ENCODE measurements around the gene LUC7L. TPM values are rescaled to one million over a fixed set of nuclear protein-coding genes. Genes with fewer than 3 reads are reported as not detected.
"Not testable (repeated sequence)": the region's sequence is repeated elsewhere in the genome, so short reads cannot be mapped to it uniquely, and the experiment has no call there.

Gene LUC7L
- total RNA-seq, 1 donor from 2014 or later = 203 TPM

- H3K36me3 Mint-ChIP-seq = peaks cover 2% of the 10 kb centered on the region
- H3K27ac Mint-ChIP-seq = no peak overlapping the region
- TF ChIP-seq, protein P1, sequence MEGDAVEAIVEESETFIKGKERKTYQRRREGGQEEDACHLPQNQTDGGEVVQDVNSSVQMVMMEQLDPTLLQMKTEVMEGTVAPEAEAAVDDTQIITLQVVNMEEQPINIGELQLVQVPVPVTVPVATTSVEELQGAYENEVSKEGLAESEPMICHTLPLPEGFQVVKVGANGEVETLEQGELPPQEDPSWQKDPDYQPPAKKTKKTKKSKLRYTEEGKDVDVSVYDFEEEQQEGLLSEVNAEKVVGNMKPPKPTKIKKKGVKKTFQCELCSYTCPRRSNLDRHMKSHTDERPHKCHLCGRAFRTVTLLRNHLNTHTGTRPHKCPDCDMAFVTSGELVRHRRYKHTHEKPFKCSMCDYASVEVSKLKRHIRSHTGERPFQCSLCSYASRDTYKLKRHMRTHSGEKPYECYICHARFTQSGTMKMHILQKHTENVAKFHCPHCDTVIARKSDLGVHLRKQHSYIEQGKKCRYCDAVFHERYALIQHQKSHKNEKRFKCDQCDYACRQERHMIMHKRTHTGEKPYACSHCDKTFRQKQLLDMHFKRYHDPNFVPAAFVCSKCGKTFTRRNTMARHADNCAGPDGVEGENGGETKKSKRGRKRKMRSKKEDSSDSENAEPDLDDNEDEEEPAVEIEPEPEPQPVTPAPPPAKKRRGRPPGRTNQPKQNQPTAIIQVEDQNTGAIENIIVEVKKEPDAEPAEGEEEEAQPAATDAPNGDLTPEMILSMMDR (IDR thresholded peaks at IDR 0.05; ENCODE audit: unreplicated experiment) = no peak
- H3K9me3 Mint-ChIP-seq = no peaks in the 10 kb centered on the region
- peaks cover 2% of the 10 kb centered on the region for H3K4me1 Mint-ChIP-seq
- H3K4me3 Mint-ChIP-seq = no peak overlapping the region
- peaks cover 58% of the 10 kb centered on the region for H3K27me3 Mint-ChIP-seq (ENCODE audit: low read depth)
- DNase-seq (ENCODE audit: low spot score in 2 of 2, unreplicated experiment in 2 of 2) = no peak
These were observed 51.1 kb downstream of the LUC7L start for GRCh38 chr16:177981-178667.

- TF ChIP-seq, protein P1 (IDR thresholded peaks at IDR 0.05; ENCODE audit: unreplicated experiment) = no peak
- H3K9me3 Mint-ChIP-seq = no peaks in the 10 kb centered on the region
- H3K27ac Mint-ChIP-seq = no peak overlapping the region
- peaks cover 58% of the 10 kb centered on the region for H3K27me3 Mint-ChIP-seq (ENCODE audit: low read depth)
- no peaks in the 10 kb centered on the region for H3K36me3 Mint-ChIP-seq
- peak overlapping the region; percentile 17 for H3K4me3 Mint-ChIP-seq
- no peak for DNase-seq (ENCODE audit: low spot score in 2 of 2, unreplicated experiment in 2 of 2)
- peaks cover 2% of the 10 kb centered on the region for H3K4me1 Mint-ChIP-seq
These were observed 51.8 kb downstream of the LUC7L start for GRCh38 chr16:177394-177822.

DNA sequence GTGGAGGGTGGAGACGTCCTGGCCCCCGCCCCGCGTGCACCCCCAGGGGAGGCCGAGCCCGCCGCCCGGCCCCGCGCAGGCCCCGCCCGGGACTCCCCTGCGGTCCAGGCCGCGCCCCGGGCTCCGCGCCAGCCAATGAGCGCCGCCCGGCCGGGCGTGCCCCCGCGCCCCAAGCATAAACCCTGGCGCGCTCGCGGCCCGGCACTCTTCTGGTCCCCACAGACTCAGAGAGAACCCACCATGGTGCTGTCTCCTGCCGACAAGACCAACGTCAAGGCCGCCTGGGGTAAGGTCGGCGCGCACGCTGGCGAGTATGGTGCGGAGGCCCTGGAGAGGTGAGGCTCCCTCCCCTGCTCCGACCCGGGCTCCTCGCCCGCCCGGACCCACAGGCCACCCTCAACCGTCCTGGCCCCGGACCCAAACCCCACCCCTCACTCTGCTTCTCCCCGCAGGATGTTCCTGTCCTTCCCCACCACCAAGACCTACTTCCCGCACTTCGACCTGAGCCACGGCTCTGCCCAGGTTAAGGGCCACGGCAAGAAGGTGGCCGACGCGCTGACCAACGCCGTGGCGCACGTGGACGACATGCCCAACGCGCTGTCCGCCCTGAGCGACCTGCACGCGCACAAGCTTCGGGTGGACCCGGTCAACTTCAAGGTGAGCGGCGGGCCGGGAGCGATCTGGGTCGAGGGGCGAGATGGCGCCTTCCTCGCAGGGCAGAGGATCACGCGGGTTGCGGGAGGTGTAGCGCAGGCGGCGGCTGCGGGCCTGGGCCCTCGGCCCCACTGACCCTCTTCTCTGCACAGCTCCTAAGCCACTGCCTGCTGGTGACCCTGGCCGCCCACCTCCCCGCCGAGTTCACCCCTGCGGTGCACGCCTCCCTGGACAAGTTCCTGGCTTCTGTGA lies 52.5 kb downstream of the LUC7L start, which contains the start of gene HBA1:
HBA1 (plus strand) TSS at position 204 of the 906 bp plus-strand sequence; CDS start at position 241, 37 bp downstream.
- not testable (repeated sequence) for DNase-seq (ENCODE audit: low spot score in 2 of 2, unreplicated experiment in 2 of 2); H3K27ac Mint-ChIP-seq; H3K36me3 Mint-ChIP-seq; H3K4me1 Mint-ChIP-seq; H3K9me3 Mint-ChIP-seq
- Mint-ChIP-seq H3K27me3 (ENCODE audit: low read depth) (peaks cover 62% of the 10 kb centered on the region), H3K4me3 (peak within 1 kb of the TSS; percentile 17)

- not testable (repeated sequence) for H3K4me3 Mint-ChIP-seq; H3K9me3 Mint-ChIP-seq; H3K4me1 Mint-ChIP-seq; DNase-seq (ENCODE audit: low spot score in 2 of 2, unreplicated experiment in 2 of 2); H3K36me3 Mint-ChIP-seq; H3K27ac Mint-ChIP-seq
- H3K27me3 Mint-ChIP-seq (ENCODE audit: low read depth) = peaks cover 68% of the 10 kb centered on the region
These were observed 53.2 kb downstream of the LUC7L start for GRCh38 chr16:176006-176405.

- no peak for DNase-seq (ENCODE audit: low spot score in 2 of 2, unreplicated experiment in 2 of 2)
- H3K36me3 Mint-ChIP-seq = no peaks in the 10 kb centered on the region
- H3K9me3 Mint-ChIP-seq = no peaks in the 10 kb centered on the region
- no peak overlapping the region for H3K27ac Mint-ChIP-seq
- H3K4me1 Mint-ChIP-seq = no peaks in the 10 kb centered on the region
- no peak overlapping the region for H3K4me3 Mint-ChIP-seq
- H3K27me3 Mint-ChIP-seq (ENCODE audit: low read depth) = peaks cover 74% of the 10 kb centered on the region
- TF ChIP-seq, protein P1 (IDR thresholded peaks at IDR 0.05; ENCODE audit: unreplicated experiment) = no peak
These were observed 54.0 kb downstream of the LUC7L start for GRCh38 chr16:175011-175949.

- H3K36me3 Mint-ChIP-seq; H3K9me3 Mint-ChIP-seq; DNase-seq (ENCODE audit: low spot score in 2 of 2, unreplicated experiment in 2 of 2); H3K27ac Mint-ChIP-seq; H3K4me1 Mint-ChIP-seq: not testable (repeated sequence)
- Mint-ChIP-seq H3K27me3 (ENCODE audit: low read depth) (peaks cover 75% of the 10 kb centered on the region), H3K4me3 (peak overlapping the region; percentile 0)
These were observed 55.1 kb downstream of the LUC7L start for GRCh38 chr16:173928-174769.

DNA sequence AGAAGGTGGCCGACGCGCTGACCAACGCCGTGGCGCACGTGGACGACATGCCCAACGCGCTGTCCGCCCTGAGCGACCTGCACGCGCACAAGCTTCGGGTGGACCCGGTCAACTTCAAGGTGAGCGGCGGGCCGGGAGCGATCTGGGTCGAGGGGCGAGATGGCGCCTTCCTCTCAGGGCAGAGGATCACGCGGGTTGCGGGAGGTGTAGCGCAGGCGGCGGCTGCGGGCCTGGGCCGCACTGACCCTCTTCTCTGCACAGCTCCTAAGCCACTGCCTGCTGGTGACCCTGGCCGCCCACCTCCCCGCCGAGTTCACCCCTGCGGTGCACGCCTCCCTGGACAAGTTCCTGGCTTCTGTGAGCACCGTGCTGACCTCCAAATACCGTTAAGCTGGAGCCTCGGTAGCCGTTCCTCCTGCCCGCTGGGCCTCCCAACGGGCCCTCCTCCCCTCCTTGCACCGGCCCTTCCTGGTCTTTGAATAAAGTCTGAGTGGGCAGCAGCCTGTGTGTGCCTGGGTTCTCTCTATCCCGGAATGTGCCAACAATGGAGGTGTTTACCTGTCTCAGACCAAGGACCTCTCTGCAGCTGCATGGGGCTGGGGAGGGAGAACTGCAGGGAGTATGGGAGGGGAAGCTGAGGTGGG lies 55.9 kb downstream of the LUC7L start:
- H3K9me3 Mint-ChIP-seq; H3K36me3 Mint-ChIP-seq; H3K4me3 Mint-ChIP-seq; H3K4me1 Mint-ChIP-seq; DNase-seq (ENCODE audit: low spot score in 2 of 2, unreplicated experiment in 2 of 2); H3K27ac Mint-ChIP-seq: not testable (repeated sequence)
- H3K27me3 Mint-ChIP-seq (ENCODE audit: low read depth) = peaks cover 77% of the 10 kb centered on the region

DNA sequence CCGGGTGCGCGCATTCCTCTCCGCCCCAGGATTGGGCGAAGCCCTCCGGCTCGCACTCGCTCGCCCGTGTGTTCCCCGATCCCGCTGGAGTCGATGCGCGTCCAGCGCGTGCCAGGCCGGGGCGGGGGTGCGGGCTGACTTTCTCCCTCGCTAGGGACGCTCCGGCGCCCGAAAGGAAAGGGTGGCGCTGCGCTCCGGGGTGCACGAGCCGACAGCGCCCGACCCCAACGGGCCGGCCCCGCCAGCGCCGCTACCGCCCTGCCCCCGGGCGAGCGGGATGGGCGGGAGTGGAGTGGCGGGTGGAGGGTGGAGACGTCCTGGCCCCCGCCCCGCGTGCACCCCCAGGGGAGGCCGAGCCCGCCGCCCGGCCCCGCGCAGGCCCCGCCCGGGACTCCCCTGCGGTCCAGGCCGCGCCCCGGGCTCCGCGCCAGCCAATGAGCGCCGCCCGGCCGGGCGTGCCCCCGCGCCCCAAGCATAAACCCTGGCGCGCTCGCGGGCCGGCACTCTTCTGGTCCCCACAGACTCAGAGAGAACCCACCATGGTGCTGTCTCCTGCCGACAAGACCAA lies 56.8 kb downstream of the LUC7L start, which contains the start of gene HBA2:
HBA2 (plus strand) TSS at position 503 of the 568 bp plus-strand sequence; CDS start at position 540, 37 bp downstream.
- H3K36me3 Mint-ChIP-seq; H3K4me1 Mint-ChIP-seq; H3K4me3 Mint-ChIP-seq; H3K27ac Mint-ChIP-seq; DNase-seq (ENCODE audit: low spot score in 2 of 2, unreplicated experiment in 2 of 2); H3K9me3 Mint-ChIP-seq: not testable (repeated sequence)
- peaks cover 77% of the 10 kb centered on the region for H3K27me3 Mint-ChIP-seq (ENCODE audit: low read depth)

Measured in mesothelial cell of epicardium (in vitro differentiated cells).